Measurements from ENCODE around the gene RMND5B.

GRCh38 chr5:178194026-178194425, 63.2 kb downstream of the RMND5B start:
- no peak for TF ChIP-seq EZH2phosphoT487 (IDR thresholded peaks at IDR 0.05; ENCODE audit: insufficient read depth, low read depth)
- TF ChIP-seq EZH2 (IDR thresholded peaks at IDR 0.05; ENCODE audit: insufficient read depth, poor library complexity, severe bottlenecking) = no peak
